Fibroblast of skin of back (primary cell): ENCODE results near the gene CX3CL1.

ENCODE experiments used
- DNase-seq: peaks from one replicate; pipeline ENCODE4 v3.0.0-alpha.2; 2013

CX3CL1 gene

GRCh38 chr16:57407521-57408353 is 35.4 kb downstream of the CX3CL1 start:
- DNase-seq = no peak

- DNase-seq = no peak
Observed at GRCh38 chr16:57409065-57409464, 36.8 kb downstream of the CX3CL1 start.

GRCh38 chr16:57409870-57410587 is 37.7 kb downstream of the CX3CL1 start:
- DNase-seq = no peak

GRCh38 chr16:57411362-57411976 is 39.2 kb downstream of the CX3CL1 start:
- no peak for DNase-seq

- DNase-seq = no peak
Observed at GRCh38 chr16:57412584-57412983, 40.3 kb downstream of the CX3CL1 start.

GRCh38 chr16:57413301-57413730 is 41.0 kb downstream of the CX3CL1 start:
- no peak for DNase-seq

- DNase-seq = no peak
Observed at GRCh38 chr16:57413733-57414132, 41.4 kb downstream of the CX3CL1 start.

- no peak for DNase-seq
Observed at GRCh38 chr16:57416084-57416483, 43.8 kb downstream of the CX3CL1 start.

GRCh38 chr16:57419506-57419905 is 47.2 kb downstream of the CX3CL1 start:
- DNase-seq = no peak

- DNase-seq = peak; percentile 76
Observed at GRCh38 chr16:57422026-57422944, 50.0 kb downstream of the CX3CL1 start.

- no peak for DNase-seq
Observed at GRCh38 chr16:57423152-57423551, 50.9 kb downstream of the CX3CL1 start.

- no peak for DNase-seq
Observed at GRCh38 chr16:57424583-57424982, 52.3 kb downstream of the CX3CL1 start.

GRCh38 chr16:57426356-57426755 is 54.1 kb downstream of the CX3CL1 start:
- no peak for DNase-seq

- no peak for DNase-seq
Observed at GRCh38 chr16:57427307-57427706, 55.0 kb downstream of the CX3CL1 start.

GRCh38 chr16:57427824-57428223 is 55.5 kb downstream of the CX3CL1 start:
- no peak for DNase-seq

GRCh38 chr16:57430955-57431354 is 58.7 kb downstream of the CX3CL1 start:
- no peak for DNase-seq

GRCh38 chr16:57432505-57432904 is 60.2 kb downstream of the CX3CL1 start:
- no peak for DNase-seq

GRCh38 chr16:57432989-57433388 is 60.7 kb downstream of the CX3CL1 start:
- no peak for DNase-seq

GRCh38 chr16:57434003-57434402 is 61.7 kb downstream of the CX3CL1 start:
- DNase-seq = no peak
